HAP-1 (cell line): ENCODE measurements around the gene ECHDC3.

Source experiments
- DNase-seq, 2 experiments: peaks; one replicate each; pipeline ENCODE4 v3.0.0-alpha.2; 2016 to 2020; ENCODE audit warnings: low spot score in 2 of 2
- H3K27me3 ChIP-seq: fragments of 250-450 bp; sonication (Bioruptor Pico); 2 replicates; pipeline ENCODE4 v1.5.1; 2020; ENCODE audit warnings: low read depth, mild to moderate bottlenecking, moderate library complexity
- H3K36me3 ChIP-seq: fragments of 250-450 bp; sonication (Bioruptor Pico); replicated peaks from 2 replicates; pipeline ENCODE4 v1.5.1; 2020; ENCODE audit warnings: mild to moderate bottlenecking
- H3K4me1 ChIP-seq: fragments of 250-450 bp; sonication (Bioruptor Pico); 2 replicates; pipeline ENCODE4 v1.5.1; 2020; ENCODE audit warnings: mild to moderate bottlenecking
- H3K4me3 ChIP-seq: fragments of 250-450 bp; sonication (Bioruptor Pico); 2 replicates; pipeline ENCODE4 v1.5.1; 2020; ENCODE audit warnings: mild to moderate bottlenecking, moderate library complexity
- H3K9me3 ChIP-seq: fragments of 250-450 bp; sonication (Bioruptor Pico); 2 replicates; pipeline ENCODE4 v1.5.1; 2020; ENCODE audit warnings: mild to moderate bottlenecking, moderate library complexity
- in situ Hi-C: fragments of 300-500 bp; cut with MboI; formaldehyde crosslinking; loops from 3 replicates; pipeline ENCODE4 v1.14.3; 2020; ENCODE audit warnings: low sequenced_read_pairs, inconsistent platforms, mixed read lengths

The ECHDC3 gene, protein sequence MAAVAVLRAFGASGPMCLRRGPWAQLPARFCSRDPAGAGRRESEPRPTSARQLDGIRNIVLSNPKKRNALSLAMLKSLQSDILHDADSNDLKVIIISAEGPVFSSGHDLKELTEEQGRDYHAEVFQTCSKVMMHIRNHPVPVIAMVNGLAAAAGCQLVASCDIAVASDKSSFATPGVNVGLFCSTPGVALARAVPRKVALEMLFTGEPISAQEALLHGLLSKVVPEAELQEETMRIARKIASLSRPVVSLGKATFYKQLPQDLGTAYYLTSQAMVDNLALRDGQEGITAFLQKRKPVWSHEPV

DNA sequence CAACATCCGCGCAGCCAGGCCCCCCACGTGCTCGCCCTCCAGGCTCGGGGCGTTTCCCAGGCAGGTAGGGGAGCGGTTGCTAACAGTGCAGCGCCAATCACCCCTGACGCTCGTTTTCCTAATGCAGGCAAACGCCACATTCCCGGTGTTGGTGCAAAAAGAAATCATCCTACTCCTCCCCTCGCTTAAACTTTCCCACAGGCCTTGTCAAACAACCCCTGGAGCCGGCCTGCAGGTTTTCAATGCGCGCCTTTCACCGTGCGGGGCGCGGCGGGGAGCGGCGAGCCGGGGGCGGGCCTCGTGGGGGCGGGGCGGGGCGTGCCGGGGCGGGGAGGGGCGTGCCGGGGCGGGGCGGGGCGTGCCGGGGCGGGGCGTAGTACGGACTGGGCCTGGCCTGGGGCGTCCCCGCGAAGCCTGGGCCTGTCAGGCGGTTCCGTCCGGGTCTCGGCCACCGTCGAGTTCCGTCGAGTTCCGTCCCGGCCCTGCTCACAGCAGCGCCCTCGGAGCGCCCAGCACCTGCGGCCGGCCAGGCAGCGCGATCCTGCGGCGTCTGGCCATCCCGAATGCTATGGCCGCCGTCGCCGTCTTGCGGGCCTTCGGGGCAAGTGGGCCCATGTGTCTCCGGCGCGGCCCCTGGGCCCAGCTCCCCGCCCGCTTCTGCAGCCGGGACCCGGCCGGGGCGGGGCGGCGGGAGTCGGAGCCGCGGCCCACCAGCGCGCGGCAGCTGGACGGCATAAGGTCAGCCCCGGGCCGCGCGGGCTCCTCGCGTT lies at the start of gene ECHDC3:
ECHDC3 (plus strand) TSS at position 374 of the 770 bp plus-strand sequence; CDS start at position 569, 195 bp downstream.
- H3K36me3 ChIP-seq, result peaks cover 6% of the 10 kb centered on the region
- no peaks in the 10 kb centered on the region for H3K9me3 ChIP-seq
- peak within 1 kb of the TSS; percentile 45 for H3K4me3 ChIP-seq
- DNase-seq, result peak; percentile 55 to 80
- H3K4me1 ChIP-seq, result peaks cover 2% of the 10 kb centered on the region; the same call in 1 of the 2 replicates
- in situ Hi-C loops, result no loop called here
- H3K27me3 ChIP-seq, result no peaks in the 10 kb centered on the region

DNA sequence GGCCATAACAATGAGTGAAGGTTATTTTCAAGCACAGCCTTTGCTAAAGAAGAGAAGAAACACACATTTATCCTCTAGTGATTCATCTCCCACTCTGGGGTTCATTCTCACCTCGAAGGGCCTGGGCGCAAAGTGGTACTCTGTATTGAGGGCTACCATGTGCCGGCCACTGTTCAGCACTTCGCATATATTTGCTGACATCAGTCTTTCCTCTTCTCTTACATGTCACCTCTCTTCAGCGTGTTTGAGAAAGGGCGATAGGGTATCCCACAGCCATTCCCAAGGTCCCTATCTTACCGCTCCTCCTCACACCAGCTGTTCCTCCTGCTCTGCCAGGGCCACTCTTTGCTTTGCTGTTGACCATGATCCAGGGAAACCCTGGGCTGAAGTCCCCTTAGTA lies 48.8 kb upstream of the ECHDC3 start:
- H3K9me3 ChIP-seq, result no peaks in the 10 kb centered on the region
- DNase-seq, result no peak
- in situ Hi-C loops, result no loop called here
- H3K4me1 ChIP-seq, result no peaks in the 10 kb centered on the region
- H3K4me3 ChIP-seq, result no peak overlapping the region
- no peaks in the 10 kb centered on the region for H3K36me3 ChIP-seq
- H3K27me3 ChIP-seq, result no peaks in the 10 kb centered on the region

DNA sequence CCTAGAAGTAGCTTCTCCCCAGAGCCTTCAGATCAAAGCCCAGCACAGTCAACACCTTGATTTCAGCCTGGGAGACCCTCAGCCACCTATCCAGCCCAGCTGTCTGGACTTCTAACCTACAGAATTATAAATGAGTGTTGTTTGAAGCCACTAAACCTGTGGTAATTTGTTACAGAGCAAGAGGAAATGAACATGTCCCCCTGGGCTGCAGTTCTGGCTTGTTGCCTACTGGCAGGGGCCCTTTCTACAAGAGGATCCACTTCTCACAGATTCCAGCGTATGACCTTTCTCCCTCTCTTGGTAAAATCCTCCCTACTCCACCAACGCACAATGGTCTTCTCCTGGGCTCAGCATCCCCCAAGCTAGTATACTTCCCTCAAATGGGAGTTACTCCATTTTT lies 46.4 kb upstream of the ECHDC3 start:
- Histone ChIP-seq H3K36me3 (no peaks in the 10 kb centered on the region), H3K27me3 (no peaks in the 10 kb centered on the region), H3K4me1 (no peaks in the 10 kb centered on the region), H3K9me3 (no peaks in the 10 kb centered on the region), H3K4me3 (no peak overlapping the region)
- DNase-seq, result no peak
- in situ Hi-C loops, result no loop called here

DNA sequence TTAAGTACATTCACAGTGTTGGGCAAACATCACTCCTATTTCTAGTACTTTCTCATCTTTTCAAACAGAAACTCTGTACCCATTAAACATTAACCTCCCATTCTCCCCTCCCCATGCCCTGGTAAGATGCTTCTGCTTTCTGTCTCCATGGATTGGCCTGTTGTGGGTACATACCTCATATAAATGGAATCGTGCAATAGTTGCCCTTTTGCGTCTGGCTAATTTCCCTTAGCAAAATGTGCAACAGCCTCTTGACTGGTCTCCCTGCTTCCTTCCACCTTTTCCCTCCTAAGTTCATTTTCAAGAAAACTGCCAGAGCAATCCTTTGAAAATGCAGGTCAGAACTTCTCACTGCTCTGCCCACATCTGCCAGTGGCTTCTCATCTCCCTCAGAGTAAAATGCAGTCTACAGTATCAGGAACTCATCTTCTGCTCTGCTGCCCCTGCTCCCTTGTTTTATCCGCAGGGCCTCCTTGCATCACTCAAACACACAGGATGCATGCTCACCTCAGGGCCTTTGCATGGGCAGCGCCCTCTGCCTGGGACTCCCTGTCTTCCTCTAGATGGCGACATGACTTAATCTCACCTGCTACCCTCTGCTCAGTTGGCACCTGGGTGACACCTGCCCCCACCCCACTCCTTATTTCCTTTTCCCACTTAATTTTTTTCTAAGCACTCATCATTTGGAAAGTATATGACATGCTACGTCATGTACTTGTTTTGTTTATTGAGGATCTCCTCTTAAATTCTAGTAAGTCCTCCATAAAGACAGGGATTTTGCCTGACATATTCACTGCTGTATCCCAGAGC lies 44.3 kb upstream of the ECHDC3 start:
- DNase-seq, result no peak
- no peak overlapping the region for H3K4me3 ChIP-seq
- no peaks in the 10 kb centered on the region for H3K4me1 ChIP-seq
- no peaks in the 10 kb centered on the region for H3K9me3 ChIP-seq
- no peaks in the 10 kb centered on the region for H3K27me3 ChIP-seq
- in situ Hi-C loops, result no loop called here
- H3K36me3 ChIP-seq, result no peaks in the 10 kb centered on the region

DNA sequence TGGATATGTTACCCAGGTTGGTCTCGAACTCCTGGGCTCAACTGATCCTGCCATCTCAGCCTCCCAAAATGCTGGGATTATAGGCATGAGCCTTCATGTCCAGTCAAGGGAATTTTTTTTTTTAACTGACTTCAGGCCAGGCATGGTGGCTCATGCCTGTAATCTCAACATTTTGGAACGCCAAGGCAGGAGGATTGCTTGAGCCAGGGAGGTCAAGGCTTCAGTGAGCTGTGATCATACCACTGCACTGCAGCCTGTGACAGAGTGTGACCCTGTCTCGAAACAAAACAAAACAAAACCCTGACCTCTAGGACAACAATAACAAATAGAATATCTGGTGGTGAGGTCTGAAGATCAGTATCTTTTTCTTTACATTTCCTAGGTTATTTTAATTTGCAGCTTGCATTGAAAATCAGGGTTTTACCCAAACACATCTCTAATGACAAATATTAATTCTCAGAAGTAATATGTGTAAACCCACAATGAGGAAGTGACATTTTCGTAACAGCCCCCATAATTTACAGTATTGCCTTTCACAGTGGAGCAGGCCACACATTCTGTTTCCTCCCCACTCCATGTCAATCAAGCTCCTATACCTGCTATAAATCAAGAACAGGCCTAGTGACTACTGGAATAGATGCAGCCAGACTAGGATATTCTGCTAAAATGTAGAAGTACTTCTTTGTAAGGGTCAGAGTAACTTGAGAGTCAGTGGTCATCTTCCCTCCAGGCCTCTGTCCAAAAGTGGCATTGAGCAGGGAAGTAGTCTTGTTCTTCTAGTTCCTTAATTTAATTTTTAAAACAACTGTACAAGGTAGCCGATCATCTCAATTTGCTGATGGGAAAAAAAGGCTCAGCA lies 43.3 kb upstream of the ECHDC3 start:
- no peaks in the 10 kb centered on the region for H3K9me3 ChIP-seq
- no peak for DNase-seq
- H3K27me3 ChIP-seq, result no peaks in the 10 kb centered on the region
- no peak overlapping the region for H3K4me3 ChIP-seq
- no peaks in the 10 kb centered on the region for H3K36me3 ChIP-seq
- no peaks in the 10 kb centered on the region for H3K4me1 ChIP-seq
- in situ Hi-C loops, result no loop called here

DNA sequence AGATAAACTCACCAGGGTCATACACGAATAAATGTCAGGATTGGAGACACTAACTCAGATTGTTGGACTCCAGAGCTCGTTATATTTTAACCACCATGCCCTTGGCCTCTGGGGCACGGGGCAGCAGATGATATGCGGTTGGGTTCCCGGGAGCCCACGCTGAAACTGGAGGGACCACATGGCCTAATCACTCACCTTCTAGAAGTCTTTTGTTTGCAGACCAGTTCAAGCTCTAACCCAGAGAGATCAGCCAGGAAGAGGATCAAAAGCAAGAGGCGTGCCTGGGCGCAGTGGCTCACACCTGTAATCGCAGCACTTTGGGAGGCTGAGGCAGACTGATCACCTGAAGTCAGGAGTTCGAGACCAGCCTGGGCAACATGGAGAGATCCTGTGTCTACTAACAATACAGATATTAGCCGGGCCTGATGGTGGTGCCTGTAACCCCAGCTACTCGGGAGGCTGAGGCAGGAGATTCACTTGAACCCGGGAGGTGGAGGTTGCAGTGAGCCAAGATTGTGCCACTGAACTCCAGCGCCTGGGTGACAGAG lies 42.6 kb upstream of the ECHDC3 start:
- H3K4me3 ChIP-seq, result no peak overlapping the region
- no peaks in the 10 kb centered on the region for H3K27me3 ChIP-seq
- DNase-seq, result no peak
- no peaks in the 10 kb centered on the region for H3K4me1 ChIP-seq
- H3K36me3 ChIP-seq, result no peaks in the 10 kb centered on the region
- H3K9me3 ChIP-seq, result no peaks in the 10 kb centered on the region
- in situ Hi-C loops, result no loop called here

DNA sequence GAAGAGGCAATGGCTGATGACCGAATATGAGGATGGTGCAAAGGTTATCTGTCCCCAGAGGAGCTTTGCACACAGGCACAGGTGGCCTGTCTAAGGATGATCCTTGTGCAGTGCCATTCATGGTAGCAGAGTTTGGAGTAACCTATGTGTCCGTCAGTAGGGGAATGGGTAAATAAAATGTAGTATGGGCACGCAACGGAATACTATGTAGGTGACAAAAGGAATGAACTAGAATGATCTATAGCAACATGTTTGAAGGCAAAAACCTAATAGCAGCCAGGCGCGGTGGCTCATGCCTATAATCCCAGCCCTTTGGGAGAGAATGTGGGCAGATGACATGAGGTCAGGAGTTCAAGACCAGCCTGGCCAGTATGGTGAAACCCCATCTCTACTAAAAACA lies 41.6 kb upstream of the ECHDC3 start:
- Histone ChIP-seq H3K4me3 (no peak overlapping the region), H3K4me1 (no peaks in the 10 kb centered on the region), H3K9me3 (no peaks in the 10 kb centered on the region), H3K36me3 (no peaks in the 10 kb centered on the region), H3K27me3 (no peaks in the 10 kb centered on the region)
- no peak for DNase-seq
- in situ Hi-C loops, result no loop called here

DNA sequence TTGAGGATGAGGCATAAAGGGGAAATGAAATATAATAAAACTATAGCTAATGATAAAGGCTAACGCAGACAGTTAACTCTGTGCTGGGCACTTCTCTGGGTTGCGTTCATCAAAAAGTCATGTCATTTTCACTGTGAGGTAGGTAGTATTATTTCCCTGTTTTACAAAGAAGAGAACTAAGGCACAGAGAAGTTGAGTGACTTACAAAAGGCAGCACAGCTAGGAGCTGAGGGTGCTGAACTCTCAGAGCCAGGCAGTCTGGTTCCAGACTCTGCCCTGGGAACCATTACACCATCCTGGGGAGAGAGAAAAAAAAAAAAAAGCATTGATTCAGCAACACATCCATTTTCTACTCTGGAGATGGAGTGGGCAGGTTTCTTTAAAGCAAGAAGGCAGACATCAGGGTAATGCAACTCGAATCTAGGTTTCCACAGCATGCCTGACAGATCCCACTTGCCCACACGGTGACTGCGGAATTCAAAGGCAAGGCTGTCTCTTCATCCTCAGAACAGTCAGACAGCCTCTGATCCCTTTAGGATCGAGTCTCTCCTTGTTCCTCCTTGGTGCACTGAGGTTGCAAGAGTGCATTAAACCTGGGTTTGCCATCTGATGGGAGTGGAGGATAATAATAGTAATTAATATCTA lies 40.6 kb upstream of the ECHDC3 start:
- DNase-seq, result no peak
- Histone ChIP-seq H3K4me3 (no peak overlapping the region), H3K4me1 (no peaks in the 10 kb centered on the region), H3K9me3 (no peaks in the 10 kb centered on the region), H3K36me3 (no peaks in the 10 kb centered on the region), H3K27me3 (no peaks in the 10 kb centered on the region)
- in situ Hi-C loops, result no loop called here

DNA sequence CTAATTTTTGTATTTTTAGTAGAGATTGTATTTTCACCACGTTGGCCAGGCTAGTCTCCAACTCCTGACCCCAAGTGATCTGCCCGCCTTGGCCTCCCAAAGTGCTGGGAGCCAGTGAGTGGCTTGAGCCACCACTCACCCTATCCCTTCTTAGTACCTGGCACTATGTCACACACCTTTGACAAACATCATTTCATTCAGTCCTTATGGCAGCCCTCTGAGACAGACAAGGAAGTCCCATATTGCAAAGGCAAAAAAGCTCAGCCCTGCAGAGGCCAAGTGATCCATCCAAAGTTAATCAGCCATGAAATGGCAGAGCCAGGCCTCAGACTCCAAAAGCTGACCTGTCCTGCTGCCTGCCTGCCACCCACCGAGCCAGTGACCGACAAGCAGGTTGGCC lies 39.9 kb upstream of the ECHDC3 start:
- H3K4me3 ChIP-seq, result no peak overlapping the region
- in situ Hi-C loops, result no loop called here
- no peaks in the 10 kb centered on the region for H3K27me3 ChIP-seq
- DNase-seq, result no peak
- H3K9me3 ChIP-seq, result no peaks in the 10 kb centered on the region
- H3K36me3 ChIP-seq, result no peaks in the 10 kb centered on the region
- H3K4me1 ChIP-seq, result no peaks in the 10 kb centered on the region

DNA sequence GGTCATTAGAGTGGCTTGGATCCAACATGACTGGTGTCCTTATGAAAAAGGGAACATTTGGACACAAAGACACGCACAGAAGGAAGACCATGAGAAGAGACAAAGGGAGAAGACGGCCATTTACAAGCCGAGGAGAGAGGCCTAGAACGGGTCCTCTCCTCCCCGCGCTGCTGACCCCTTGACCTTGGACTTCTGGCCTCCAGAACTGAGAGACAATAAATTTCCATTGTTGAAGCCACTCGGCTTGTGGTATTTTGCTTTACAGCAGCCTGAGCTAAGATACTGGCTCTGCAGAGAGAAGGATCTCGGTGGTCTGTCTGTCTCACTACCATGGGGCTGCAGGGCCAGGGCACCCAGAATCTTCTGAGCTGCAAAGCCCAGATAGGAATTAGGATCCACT lies 38.1 kb upstream of the ECHDC3 start:
- no peak for DNase-seq
- Histone ChIP-seq H3K4me1 (no peaks in the 10 kb centered on the region), H3K36me3 (no peaks in the 10 kb centered on the region), H3K9me3 (no peaks in the 10 kb centered on the region), H3K27me3 (no peaks in the 10 kb centered on the region), H3K4me3 (no peak overlapping the region)
- in situ Hi-C loops, result no loop called here

DNA sequence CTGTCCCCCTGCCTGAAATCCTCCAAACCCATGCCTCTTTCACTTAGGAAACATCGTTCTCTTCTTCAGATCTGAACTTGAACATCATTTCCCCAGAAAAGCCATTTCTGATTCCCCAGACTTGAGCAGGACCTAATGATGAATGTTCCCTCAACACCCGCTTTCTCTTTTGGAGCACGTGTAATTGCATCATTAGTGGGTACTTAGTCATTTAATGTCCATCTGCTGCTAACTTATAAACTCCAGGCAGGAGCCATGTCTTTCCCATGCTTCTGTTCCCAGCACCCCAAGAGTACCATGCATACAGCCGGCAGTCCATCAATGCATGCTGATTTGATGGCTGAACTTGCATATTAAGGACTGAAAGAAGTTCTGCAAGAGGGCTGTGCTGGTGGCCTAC lies 36.5 kb upstream of the ECHDC3 start:
- no peak for DNase-seq
- Histone ChIP-seq H3K36me3 (no peaks in the 10 kb centered on the region), H3K4me1 (no peaks in the 10 kb centered on the region), H3K27me3 (no peaks in the 10 kb centered on the region), H3K9me3 (no peaks in the 10 kb centered on the region), H3K4me3 (no peak overlapping the region)
- in situ Hi-C loops, result no loop called here

DNA sequence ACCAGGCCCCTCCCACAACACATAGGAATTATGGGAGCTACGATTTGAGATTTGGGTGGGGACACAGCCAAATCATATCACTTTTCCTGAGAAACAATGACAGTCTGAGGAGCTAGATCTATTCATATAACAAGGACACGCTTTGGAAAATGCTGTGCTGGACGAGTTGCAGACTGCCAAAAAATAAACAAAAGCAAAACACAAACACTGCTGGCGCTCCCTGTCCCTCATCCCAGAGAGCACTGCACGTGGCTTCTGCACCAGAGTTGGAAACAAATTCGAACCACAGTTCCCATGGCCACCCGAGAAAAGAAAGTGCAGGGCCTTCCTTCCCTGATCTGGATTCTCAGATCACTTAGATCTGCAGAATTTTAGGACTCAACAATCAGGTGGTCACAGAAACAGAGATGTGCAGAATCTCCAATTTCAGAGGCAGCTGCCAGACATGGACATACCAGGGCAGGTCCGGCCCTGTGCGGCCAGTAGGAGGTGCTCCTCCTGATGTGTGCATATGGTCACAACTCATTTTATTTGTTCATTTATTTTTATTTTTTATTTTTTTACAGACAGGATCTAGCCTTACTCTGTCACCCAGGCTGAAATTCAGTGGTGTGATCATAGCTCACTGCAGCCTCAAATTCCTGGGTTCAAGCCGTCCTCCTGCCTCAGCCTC lies 35.2 kb upstream of the ECHDC3 start:
- in situ Hi-C loops, result no loop called here
- no peaks in the 10 kb centered on the region for H3K27me3 ChIP-seq
- no peak for DNase-seq
- no peaks in the 10 kb centered on the region for H3K9me3 ChIP-seq
- H3K36me3 ChIP-seq, result no peaks in the 10 kb centered on the region
- H3K4me1 ChIP-seq, result no peaks in the 10 kb centered on the region
- no peak overlapping the region for H3K4me3 ChIP-seq
